B cell (primary cell): ENCODE data around the gene RBP2.

Experiments used
- CTCF ChIP-seq: fragments of 200-600 bp; IDR thresholded peaks from one replicate; pipeline ENCODE4 v1.8.0; 2022; ENCODE audit warnings: antibody characterized with exemption, mild to moderate bottlenecking
- EZH2 ChIP-seq: IDR thresholded peaks from 2 replicates; pipeline ENCODE4 v1.6.1; 2012; ENCODE audit warnings: borderline replicate concordance, low read depth, mild to moderate bottlenecking, moderate library complexity, low read length; ENCODE audit not compliant: insufficient read depth, poor library complexity, severe bottlenecking

GRCh38 chr3:139468399-139468798, 7.9 kb downstream of the RBP2 start:
- TF ChIP-seq CTCF = no peak
- no peak for TF ChIP-seq EZH2
